ENCODE data around the gene LDLRAD3. TPM values are rescaled to one million over a fixed set of nuclear protein-coding genes. Genes with fewer than 3 reads are reported as not detected.

Gene LDLRAD3
- total RNA-seq, 1 donor = 3.9 TPM

- no peak for DNase-seq (ENCODE audit: low read depth)
- no peak overlapping the region for H3K4me3 ChIP-seq (ENCODE audit: low read depth, low read length)
- TF ChIP-seq, protein P1, sequence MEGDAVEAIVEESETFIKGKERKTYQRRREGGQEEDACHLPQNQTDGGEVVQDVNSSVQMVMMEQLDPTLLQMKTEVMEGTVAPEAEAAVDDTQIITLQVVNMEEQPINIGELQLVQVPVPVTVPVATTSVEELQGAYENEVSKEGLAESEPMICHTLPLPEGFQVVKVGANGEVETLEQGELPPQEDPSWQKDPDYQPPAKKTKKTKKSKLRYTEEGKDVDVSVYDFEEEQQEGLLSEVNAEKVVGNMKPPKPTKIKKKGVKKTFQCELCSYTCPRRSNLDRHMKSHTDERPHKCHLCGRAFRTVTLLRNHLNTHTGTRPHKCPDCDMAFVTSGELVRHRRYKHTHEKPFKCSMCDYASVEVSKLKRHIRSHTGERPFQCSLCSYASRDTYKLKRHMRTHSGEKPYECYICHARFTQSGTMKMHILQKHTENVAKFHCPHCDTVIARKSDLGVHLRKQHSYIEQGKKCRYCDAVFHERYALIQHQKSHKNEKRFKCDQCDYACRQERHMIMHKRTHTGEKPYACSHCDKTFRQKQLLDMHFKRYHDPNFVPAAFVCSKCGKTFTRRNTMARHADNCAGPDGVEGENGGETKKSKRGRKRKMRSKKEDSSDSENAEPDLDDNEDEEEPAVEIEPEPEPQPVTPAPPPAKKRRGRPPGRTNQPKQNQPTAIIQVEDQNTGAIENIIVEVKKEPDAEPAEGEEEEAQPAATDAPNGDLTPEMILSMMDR (IDR thresholded peaks at IDR 0.05; ENCODE audit: insufficient read depth, low read depth, low read length) = no peak
Observed at GRCh38 chr11:36070213-36070953, 126.5 kb downstream of the LDLRAD3 start.

- TF ChIP-seq, protein P1 (IDR thresholded peaks at IDR 0.05; ENCODE audit: insufficient read depth, low read depth, low read length) = no peak
Observed at GRCh38 chr11:36070954-36071330, 127.1 kb downstream of the LDLRAD3 start.

DNA sequence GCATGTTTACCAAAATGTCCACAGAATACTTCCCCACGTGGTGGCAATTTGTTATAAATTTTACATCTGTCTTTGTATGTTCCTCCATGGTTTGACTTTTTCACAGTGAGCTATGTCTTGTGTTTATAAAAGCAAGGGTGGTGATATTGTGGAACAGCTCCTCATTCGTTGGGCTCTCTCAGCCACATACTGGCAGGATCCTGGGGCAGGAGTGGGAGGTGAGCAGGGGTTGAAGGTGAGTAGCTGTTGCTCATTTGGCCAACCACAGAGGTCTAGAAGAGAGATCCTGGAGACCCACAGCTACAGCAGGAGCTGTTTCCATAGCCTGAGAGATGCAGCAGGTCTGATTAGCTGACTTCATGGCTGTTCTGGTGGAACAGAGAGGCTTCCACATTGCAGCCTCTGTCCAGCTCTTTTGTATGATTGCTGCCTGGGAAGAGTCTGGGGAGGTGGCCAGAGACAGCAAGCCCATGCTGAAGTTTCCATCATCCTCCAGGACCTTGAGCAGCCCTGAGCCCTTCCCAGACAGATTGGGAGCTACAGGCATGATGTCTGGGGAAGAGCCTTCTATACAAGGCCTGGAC, 128.1 kb downstream of the LDLRAD3 start:
- TF ChIP-seq, protein P1 (IDR thresholded peaks at IDR 0.05; ENCODE audit: insufficient read depth, low read depth, low read length) = no peak
- no peak for DNase-seq (ENCODE audit: low read depth)
- H3K4me3 ChIP-seq (ENCODE audit: low read depth, low read length) = no peak overlapping the region

More at GRCh38 chr11:36070954-36071330, 127.1 kb downstream of the LDLRAD3 start:
- no peak for DNase-seq (ENCODE audit: low read depth)
- H3K4me3 ChIP-seq (ENCODE audit: low read depth, low read length) = no peak overlapping the region

- H3K4me3 ChIP-seq (ENCODE audit: low read depth, low read length) = no peak overlapping the region
- TF ChIP-seq, protein P1 (IDR thresholded peaks at IDR 0.05; ENCODE audit: insufficient read depth, low read depth, low read length) = no peak
- peak; percentile 94 for DNase-seq (ENCODE audit: low read depth)
Observed at GRCh38 chr11:36073411-36074203, 129.7 kb downstream of the LDLRAD3 start.

GRCh38 chr11:36074941-36075431, 131.1 kb downstream of the LDLRAD3 start:
- TF ChIP-seq, protein P1 (IDR thresholded peaks at IDR 0.05; ENCODE audit: insufficient read depth, low read depth, low read length) = no peak
- peak; percentile 98 for DNase-seq (ENCODE audit: low read depth)
- no peak overlapping the region for H3K4me3 ChIP-seq (ENCODE audit: low read depth, low read length)

DNA sequence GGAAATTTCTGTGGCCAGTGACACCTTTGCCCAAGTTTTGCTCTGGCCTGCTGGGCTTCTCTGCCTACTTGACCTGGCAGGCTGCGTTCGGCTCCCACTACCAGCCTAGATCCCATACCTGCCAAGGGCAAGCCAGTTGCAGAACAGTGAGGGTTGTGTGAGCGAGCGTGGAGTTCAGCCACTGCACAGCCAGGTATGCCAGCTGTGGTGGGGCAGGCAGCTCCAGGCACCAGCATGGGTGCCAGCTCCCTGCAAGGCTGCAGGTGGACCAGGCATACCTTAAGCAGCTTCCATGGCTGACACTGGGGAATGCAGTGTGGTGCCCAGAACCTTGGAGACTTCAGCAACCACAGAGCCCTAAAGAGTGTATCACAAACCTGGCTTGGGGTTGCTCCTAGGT, 133.5 kb downstream of the LDLRAD3 start:
- DNase-seq (ENCODE audit: low read depth) = no peak
- H3K4me3 ChIP-seq (ENCODE audit: low read depth, low read length) = no peak overlapping the region
- TF ChIP-seq, protein P1 (IDR thresholded peaks at IDR 0.05; ENCODE audit: insufficient read depth, low read depth, low read length) = no peak

Measured in fibroblast of villous mesenchyme (primary cell).